ENCODE data around the gene FBXL7.

GRCh38 chr5:15609076-15609725 is 109.2 kb downstream of the FBXL7 start:
- no peak for TF ChIP-seq POLR2A (IDR thresholded peaks at IDR 0.05)
- no peak for TF ChIP-seq CTCF (IDR thresholded peaks at IDR 0.05)

Data from right lobe of liver (tissue), 4 donors.